ENCODE data around the gene SEL1L2.

Gene SEL1L2

DNA sequence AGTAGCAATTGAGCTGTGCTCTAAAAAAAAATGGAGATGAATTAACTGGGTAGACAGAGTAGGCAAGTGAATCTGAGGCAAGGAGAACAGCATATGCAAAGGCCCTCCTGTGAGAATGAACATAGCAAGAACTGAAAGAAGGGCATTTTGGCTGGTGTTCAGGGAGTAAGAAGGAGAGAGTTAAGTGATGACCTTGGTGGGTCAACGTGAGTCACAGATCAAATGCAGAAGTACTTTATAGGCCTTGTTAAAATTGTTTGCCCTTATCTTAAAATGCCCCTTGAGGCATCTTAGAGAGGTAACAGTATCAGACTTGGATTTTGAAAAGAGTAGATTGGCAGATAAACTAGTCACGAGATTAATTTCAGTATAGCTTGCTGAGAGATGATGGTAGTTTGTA is 181.0 kb downstream of the SEL1L2 start:
- H3K9ac ChIP-seq (ENCODE audit: low read depth, low read length): no peak overlapping the region
- H3K9me3 ChIP-seq (ENCODE audit: control insufficient read depth, insufficient read depth, low read length): no peaks in the 10 kb centered on the region
- H3K4me1 ChIP-seq (ENCODE audit: control insufficient read depth, insufficient read depth, low read length): no peaks in the 10 kb centered on the region
- H3K36me3 ChIP-seq (ENCODE audit: control insufficient read depth, insufficient read depth, low read length): peaks cover 28% of the 10 kb centered on the region
- no peaks in the 10 kb centered on the region for H3K27me3 ChIP-seq (ENCODE audit: control insufficient read depth, insufficient read depth, low read length)
- no peak overlapping the region for H3K4me3 ChIP-seq (ENCODE audit: low read depth, low read length)

DNA sequence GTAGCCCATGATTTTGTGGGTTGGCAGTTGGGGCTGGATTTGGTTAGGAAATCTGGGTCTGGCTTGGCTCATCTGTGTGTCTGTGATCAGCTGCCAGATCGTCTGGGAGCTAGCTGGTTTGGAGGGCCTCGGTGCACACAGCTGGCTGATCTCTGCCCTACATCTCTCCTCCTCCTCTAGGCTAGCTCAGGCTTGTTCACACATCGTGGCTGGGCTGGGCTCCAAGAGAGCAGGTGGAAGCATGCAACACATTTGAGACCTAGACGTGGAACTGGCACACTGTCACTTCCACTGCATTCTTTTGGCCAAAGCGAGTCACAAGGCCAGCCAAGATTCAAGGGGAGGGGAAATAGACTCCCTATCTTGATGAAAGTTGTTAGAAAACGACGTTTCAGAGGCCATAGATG is 189.7 kb downstream of the SEL1L2 start:
- no peaks in the 10 kb centered on the region for H3K4me1 ChIP-seq (ENCODE audit: control insufficient read depth, insufficient read depth, low read length)
- no peaks in the 10 kb centered on the region for H3K27me3 ChIP-seq (ENCODE audit: control insufficient read depth, insufficient read depth, low read length)
- peaks cover 8% of the 10 kb centered on the region for H3K36me3 ChIP-seq (ENCODE audit: control insufficient read depth, insufficient read depth, low read length)
- no peak overlapping the region for H3K4me3 ChIP-seq (ENCODE audit: low read depth, low read length)
- no peak overlapping the region for H3K9ac ChIP-seq (ENCODE audit: low read depth, low read length)
- no peaks in the 10 kb centered on the region for H3K9me3 ChIP-seq (ENCODE audit: control insufficient read depth, insufficient read depth, low read length)

DNA sequence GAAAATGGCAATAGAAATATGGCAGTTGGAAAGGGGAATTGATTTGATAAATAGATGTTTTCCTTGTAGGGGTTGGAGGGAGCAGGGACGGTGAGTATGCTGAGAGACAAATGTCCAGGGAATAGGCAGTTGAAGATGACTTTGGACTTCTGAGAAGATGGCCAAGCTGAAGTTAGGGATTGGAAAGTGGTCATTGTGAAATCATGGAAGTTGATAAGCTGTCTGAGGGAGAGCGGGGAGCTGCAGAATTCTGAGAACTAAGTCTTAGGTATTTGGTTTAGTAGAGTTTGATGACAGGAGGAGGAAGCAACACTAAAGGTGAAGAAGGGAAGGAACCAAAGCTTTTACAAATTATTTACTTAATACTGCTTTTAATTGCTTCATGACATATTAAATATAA is 190.4 kb downstream of the SEL1L2 start:
- Histone ChIP-seq H3K27me3 (ENCODE audit: control insufficient read depth, insufficient read depth, low read length) (no peaks in the 10 kb centered on the region), H3K4me1 (ENCODE audit: control insufficient read depth, insufficient read depth, low read length) (no peaks in the 10 kb centered on the region), H3K9ac (ENCODE audit: low read depth, low read length) (no peak overlapping the region), H3K36me3 (ENCODE audit: control insufficient read depth, insufficient read depth, low read length) (peaks cover 8% of the 10 kb centered on the region), H3K4me3 (ENCODE audit: low read depth, low read length) (no peak overlapping the region), H3K9me3 (ENCODE audit: control insufficient read depth, insufficient read depth, low read length) (no peaks in the 10 kb centered on the region)
